ENCODE measurements around the gene FIGNL2.

- no peak for TF ChIP-seq EZH2 (IDR thresholded peaks at IDR 0.05; ENCODE audit: insufficient read depth, poor library complexity, severe bottlenecking)
- no peak for TF ChIP-seq EZH2phosphoT487 (IDR thresholded peaks at IDR 0.05; ENCODE audit: insufficient read depth, low read depth)
Measured at GRCh38 chr12:51793201-51793600, 55.3 kb downstream of the FIGNL2 start.
